Fibroblast of lung (primary cell): Measurements from ENCODE around the gene TMEM255B. TPM values are rescaled to one million over a fixed set of nuclear protein-coding genes. Genes with fewer than 3 reads are reported as not detected.

Experiments
- DNase-seq, 2 donors: peaks; one replicate each; pipeline versions ENCODE4 v3.0.0 to v3.0.0-alpha.2; 2010; ENCODE audit warnings: low read depth in 2 of 2
- H2AFZ ChIP-seq: 2 replicates; pipeline ENCODE4 v1.5.1; 2012; ENCODE audit warnings: low read length, control low read depth, inconsistent platforms
- H3K27ac ChIP-seq: 2 replicates; pipeline ENCODE4 v1.5.1; 2011; ENCODE audit warnings: low read length, control low read depth; ENCODE audit not compliant: insufficient read depth
- H3K27me3 ChIP-seq: 2 replicates; pipeline ENCODE4 v1.5.1; 2011; ENCODE audit warnings: mild to moderate bottlenecking, low read length; ENCODE audit not compliant: control insufficient read depth, insufficient read depth
- H3K36me3 ChIP-seq: 2 replicates; pipeline ENCODE4 v1.5.1; 2011; ENCODE audit warnings: low read length; ENCODE audit not compliant: control insufficient read depth, insufficient read depth
- H3K4me1 ChIP-seq: 2 replicates; pipeline ENCODE4 v1.5.1; 2011; ENCODE audit warnings: low read length; ENCODE audit not compliant: control insufficient read depth, insufficient read depth; ENCODE audit errors: extremely low read depth
- H3K4me2 ChIP-seq: 2 replicates; pipeline ENCODE4 v1.5.1; 2011; ENCODE audit warnings: low read length, control low read depth; ENCODE audit not compliant: insufficient read depth; ENCODE audit errors: extremely low read depth
- H3K4me3 ChIP-seq, 4 experiments: fragments of 200-600 bp in 1 of 4; sonication (generic) in 1 of 4; replicated peaks in 1 of 4; 2 replicates each; pipeline ENCODE4 v1.5.1; 2011 to 2016; ENCODE audit warnings: low read length in 4 of 4, low read depth in 3 of 4, mild to moderate bottlenecking in 3 of 4, control low read depth in 2 of 4, inconsistent platforms in 1 of 4, mixed read lengths in 1 of 4; ENCODE audit not compliant: insufficient read depth in 1 of 4; ENCODE audit errors: control extremely low read depth in 1 of 4
- H3K79me2 ChIP-seq: 2 replicates; pipeline ENCODE4 v1.5.1; 2012; ENCODE audit warnings: mild to moderate bottlenecking, low read length, inconsistent platforms; ENCODE audit not compliant: control insufficient read depth, insufficient read depth
- H3K9ac ChIP-seq: 2 replicates; pipeline ENCODE4 v1.5.1; 2011; ENCODE audit warnings: mild to moderate bottlenecking, low read length, control low read depth; ENCODE audit not compliant: insufficient read depth
- H3K9me3 ChIP-seq: 2 replicates; pipeline ENCODE4 v1.5.1; 2012; ENCODE audit warnings: low read depth, low read length; ENCODE audit not compliant: control insufficient read depth, insufficient read depth
- H4K20me1 ChIP-seq: 2 replicates; pipeline ENCODE4 v1.5.1; 2011; ENCODE audit warnings: low read length; ENCODE audit not compliant: control insufficient read depth, insufficient read depth; ENCODE audit errors: extremely low read depth
- EZH2 ChIP-seq: IDR thresholded peaks from 2 replicates; pipeline ENCODE4 v1.5.1; 2012; ENCODE audit warnings: low read length, control low read depth, mild to moderate bottlenecking; ENCODE audit errors: missing control alignments
- polyA plus RNA-seq, 2 donors: library from polyadenylated mRNA; depleted of rRNA in 1 of 2; stranded (reverse) in 1 of 2; unstranded in 1 of 2; fragments of >200 nt; gene quantifications; 2 replicates each; pipeline ENCODE4 v1.2.1, GENCODE V29; 2011 to 2012; ENCODE audit warnings: missing spikeins in 1 of 2
- total RNA-seq: library from RNA; depleted of rRNA; stranded (reverse); fragments of >200 nt; gene quantifications from 2 replicates; pipeline ENCODE4 v1.2.1, GENCODE V29; 2014
- TF ChIP-seq, protein P1 (sequence below), 2 donors: IDR thresholded peaks in 1 of 2; conservative IDR thresholded peaks in 1 of 2; 1 replicate in 1 of 2; 2 replicates in 1 of 2; pipeline ENCODE4 v1.5.1; 2011 to 2012; ENCODE audit warnings: low read length in 2 of 2, control low read depth in 1 of 2, inconsistent platforms in 1 of 2, low read depth in 1 of 2, mild to moderate bottlenecking in 1 of 2

TMEM255B gene
- total and polyA plus RNA-seq, 2 donors (not counting 1 experiment from before 2014, with no cell fraction given): 2.4 to 10.4 TPM

DNA sequence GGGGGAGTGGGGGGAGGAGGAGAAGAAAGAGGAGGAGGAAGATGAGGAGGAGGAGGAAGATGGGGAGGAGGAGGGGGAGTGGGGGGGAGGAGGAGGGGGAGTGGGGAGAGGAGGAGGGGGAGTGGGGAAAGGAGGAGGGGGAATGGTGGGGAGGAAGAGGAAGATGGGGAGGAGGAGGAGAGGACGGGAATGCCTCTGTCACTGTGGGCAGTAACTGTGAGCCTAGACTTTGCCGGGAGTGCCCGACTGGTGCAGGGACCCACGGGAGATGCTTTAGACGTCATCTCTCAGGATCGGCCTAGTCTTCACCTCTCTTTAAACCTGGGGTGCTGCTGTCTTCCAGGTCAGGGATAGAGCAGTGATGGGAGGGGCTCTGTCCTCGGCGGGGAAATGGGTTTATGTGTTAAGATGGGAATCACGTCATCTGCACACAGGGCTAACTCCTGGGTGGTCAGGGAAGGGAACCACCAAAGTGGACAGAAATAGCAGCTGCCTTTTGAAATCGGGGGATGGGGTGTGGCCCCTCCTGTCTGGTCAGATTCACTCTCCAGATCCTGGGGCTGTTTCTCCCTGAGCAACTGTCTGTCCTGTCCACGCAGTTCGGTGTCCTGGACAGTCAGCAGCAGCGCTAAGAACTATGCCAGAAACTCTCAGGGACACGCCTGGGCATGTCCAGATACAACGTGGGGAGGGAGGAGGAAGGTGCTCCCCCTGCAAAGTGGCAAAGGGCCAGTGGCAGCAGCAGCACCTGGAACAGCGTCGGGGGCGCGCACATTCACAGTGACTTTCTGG is 77.9 kb downstream of the TMEM255B start:
- peak overlapping the region; percentile 85 for H3K4me2 ChIP-seq
- peak overlapping the region in 3 of 4 experiments; percentile 14 to 23 (median 19) for H3K4me3 ChIP-seq
- H3K36me3 ChIP-seq: peaks cover 44% of the 10 kb centered on the region
- no peaks in the 10 kb centered on the region for H4K20me1 ChIP-seq
- H3K9ac ChIP-seq: peak overlapping the region; percentile 81
- H3K9me3 ChIP-seq: no peaks in the 10 kb centered on the region
- peaks cover 30% of the 10 kb centered on the region for H3K79me2 ChIP-seq
- no peaks in the 10 kb centered on the region for H3K27me3 ChIP-seq
- H3K4me1 ChIP-seq: peaks cover 38% of the 10 kb centered on the region
- TF ChIP-seq EZH2: no peak
- TF ChIP-seq, protein P1, sequence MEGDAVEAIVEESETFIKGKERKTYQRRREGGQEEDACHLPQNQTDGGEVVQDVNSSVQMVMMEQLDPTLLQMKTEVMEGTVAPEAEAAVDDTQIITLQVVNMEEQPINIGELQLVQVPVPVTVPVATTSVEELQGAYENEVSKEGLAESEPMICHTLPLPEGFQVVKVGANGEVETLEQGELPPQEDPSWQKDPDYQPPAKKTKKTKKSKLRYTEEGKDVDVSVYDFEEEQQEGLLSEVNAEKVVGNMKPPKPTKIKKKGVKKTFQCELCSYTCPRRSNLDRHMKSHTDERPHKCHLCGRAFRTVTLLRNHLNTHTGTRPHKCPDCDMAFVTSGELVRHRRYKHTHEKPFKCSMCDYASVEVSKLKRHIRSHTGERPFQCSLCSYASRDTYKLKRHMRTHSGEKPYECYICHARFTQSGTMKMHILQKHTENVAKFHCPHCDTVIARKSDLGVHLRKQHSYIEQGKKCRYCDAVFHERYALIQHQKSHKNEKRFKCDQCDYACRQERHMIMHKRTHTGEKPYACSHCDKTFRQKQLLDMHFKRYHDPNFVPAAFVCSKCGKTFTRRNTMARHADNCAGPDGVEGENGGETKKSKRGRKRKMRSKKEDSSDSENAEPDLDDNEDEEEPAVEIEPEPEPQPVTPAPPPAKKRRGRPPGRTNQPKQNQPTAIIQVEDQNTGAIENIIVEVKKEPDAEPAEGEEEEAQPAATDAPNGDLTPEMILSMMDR (conservative IDR thresholded peaks at IDR 0.05 in 1 of 2, IDR thresholded peaks at IDR 0.05 in 1 of 2; ENCODE audit: low read depth in 1 of 2, low read length in 2 of 2): no peak
- DNase-seq: peak; percentile 91 to 93
- H3K27ac ChIP-seq: peak overlapping the region; percentile 99
- no peak overlapping the region for H2AFZ ChIP-seq

DNA sequence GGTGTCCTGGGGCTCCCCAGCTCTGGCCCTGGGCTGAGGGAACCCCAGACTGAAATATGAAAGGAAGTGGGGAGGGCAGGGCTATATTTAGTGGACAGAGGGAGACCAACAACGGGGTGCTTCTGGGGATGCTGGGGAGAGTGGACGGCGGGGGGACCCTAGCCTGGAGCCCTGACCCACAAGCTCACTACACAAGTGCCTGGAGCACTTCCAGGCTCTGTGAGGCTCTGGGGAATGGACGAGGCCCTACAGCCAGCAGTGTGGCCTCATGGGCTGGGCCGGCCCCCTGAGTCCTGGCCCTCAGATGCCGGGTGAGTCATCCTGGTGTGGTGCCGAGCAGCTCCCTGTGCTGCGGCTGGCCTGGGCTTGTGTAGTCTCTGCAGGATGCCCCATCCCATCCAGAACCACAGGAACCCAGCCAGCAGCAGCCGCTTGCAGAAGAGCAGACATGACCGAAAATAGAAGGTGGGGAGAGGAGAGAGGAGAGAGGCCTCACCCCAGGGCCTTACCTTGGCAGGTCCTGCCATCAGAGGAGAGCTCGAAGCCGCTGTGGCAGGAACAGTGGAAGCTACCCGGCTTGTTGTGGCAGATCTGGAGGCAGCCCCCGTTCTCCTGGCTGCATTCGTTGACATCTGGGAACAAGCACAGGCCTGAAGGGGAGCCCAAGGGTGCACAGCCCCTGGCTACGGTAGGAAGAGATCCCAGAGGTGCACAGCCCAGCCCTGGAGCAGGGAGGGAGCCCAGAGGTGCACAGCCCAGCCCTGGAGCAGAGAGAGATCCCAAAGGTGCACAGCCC is 78.7 kb downstream of the TMEM255B start:
- Histone ChIP-seq H3K4me1 (peaks cover 38% of the 10 kb centered on the region), H4K20me1 (no peaks in the 10 kb centered on the region), H3K79me2 (peaks cover 37% of the 10 kb centered on the region), H3K9ac (peak overlapping the region; percentile 81), H3K27ac (peak overlapping the region; percentile 99), H3K36me3 (peaks cover 43% of the 10 kb centered on the region), H3K4me3 (peak overlapping the region; percentile 33 to 57 (median 44)), H3K4me2 (peak overlapping the region; percentile 85), H3K9me3 (no peaks in the 10 kb centered on the region), H2AFZ (no peak overlapping the region), H3K27me3 (no peaks in the 10 kb centered on the region)
- TF ChIP-seq, protein P1 (conservative IDR thresholded peaks at IDR 0.05 in 1 of 2, IDR thresholded peaks at IDR 0.05 in 1 of 2; ENCODE audit: low read depth in 1 of 2, low read length in 2 of 2): no peak
- TF ChIP-seq EZH2: no peak
- peak; percentile 99 for DNase-seq

DNA sequence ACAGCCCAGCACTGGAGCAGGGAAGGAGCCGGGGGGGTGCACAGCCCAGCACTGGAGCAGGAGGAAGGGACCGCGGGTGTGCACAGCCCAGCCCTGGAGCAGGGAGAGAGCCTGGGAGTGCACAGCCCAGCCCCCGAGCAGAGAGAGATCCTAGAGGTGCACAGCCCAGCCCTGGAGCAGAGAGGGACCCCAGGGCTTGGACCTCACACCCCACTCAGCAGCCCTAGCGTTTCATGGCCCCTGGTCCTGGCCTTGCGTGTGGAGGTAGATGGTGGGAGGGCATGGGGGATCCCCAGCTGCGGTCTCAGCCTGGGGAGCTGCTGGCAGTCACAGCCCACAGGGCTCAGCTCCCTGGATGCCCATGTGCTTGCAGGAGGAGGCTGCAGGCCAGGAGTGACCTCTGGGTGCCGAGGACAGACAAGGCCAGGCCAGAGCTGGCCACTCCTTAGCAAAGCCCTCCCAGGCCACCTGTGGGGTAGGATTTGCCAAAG is 79.7 kb downstream of the TMEM255B start:
- no peak for DNase-seq
- peak overlapping the region; percentile 0 for H3K27ac ChIP-seq

More for the DNA sequence above, 79.7 kb downstream of the TMEM255B start:
- Histone ChIP-seq H3K79me2 (peaks cover 43% of the 10 kb centered on the region), H3K36me3 (peaks cover 37% of the 10 kb centered on the region), H2AFZ (no peak overlapping the region), H3K4me2 (peak overlapping the region; percentile 18), H3K9ac (no peak overlapping the region), H3K27me3 (no peaks in the 10 kb centered on the region), H4K20me1 (no peaks in the 10 kb centered on the region), H3K4me1 (peaks cover 38% of the 10 kb centered on the region), H3K4me3 (peak overlapping the region; percentile 1 to 57 (median 30)), H3K9me3 (no peaks in the 10 kb centered on the region)
- TF ChIP-seq, protein P1 (conservative IDR thresholded peaks at IDR 0.05 in 1 of 2, IDR thresholded peaks at IDR 0.05 in 1 of 2; ENCODE audit: low read depth in 1 of 2, low read length in 2 of 2): no peak
- TF ChIP-seq EZH2: no peak
